Measurements from ENCODE around the gene METAP1. TPM values are rescaled to one million over a fixed set of nuclear protein-coding genes. Genes with fewer than 3 reads are reported as not detected.

METAP1 gene
- total and polyA plus RNA-seq, 11 donors, result 36.9 to 71.4 (median 63.6) TPM

- Histone ChIP-seq H3K4me3 (no peak overlapping the region), H3K27me3 (no peaks in the 10 kb centered on the region), H3K9me3 (peaks cover 0 to 24% (median 2%) of the 10 kb centered on the region in 12 donors), H3K4me1 (peaks cover 0 to 14% (median 0%) of the 10 kb centered on the region in 12 donors), H3K27ac (no peak overlapping the region), H3K36me3 (no peaks in the 10 kb centered on the region)
- 72 to 86% (median 78%) methylated on average over 2 of the region's 2 CpGs for whole genome bisulfite sequencing, 4 donors
- intact Hi-C loops (cut with DNase I), result no loop called here
- DNase-seq (no peak), ATAC-seq (no peak)
- TF ChIP-seq POLR2A (IDR thresholded peaks at IDR 0.05), result no peak
- no peak for TF ChIP-seq CTCF (IDR thresholded peaks at IDR 0.05)
Observed at GRCh38 chr4:99008051-99008450, 12.5 kb downstream of the METAP1 start.

GRCh38 chr4:99011910-99012309, 16.4 kb downstream of the METAP1 start:
- H3K4me1 ChIP-seq, result peaks cover 0 to 21% (median 10%) of the 10 kb centered on the region in 12 donors
- 85 to 98% (median 95%) methylated on average over 4 of the region's 4 CpGs for WGBS, 4 donors
- DNase-seq (no peak), ATAC-seq (no peak)
- no peak overlapping the region for H3K4me3 ChIP-seq
- intact Hi-C loops (cut with DNase I), result no loop called here
- no peaks in the 10 kb centered on the region for H3K36me3 ChIP-seq
- H3K27me3 ChIP-seq, result no peaks in the 10 kb centered on the region
- H3K27ac ChIP-seq, result peak overlapping the region in 2 of 12 donors; percentile 75 to 84
- H3K9me3 ChIP-seq, result peaks cover 0 to 24% (median 2%) of the 10 kb centered on the region in 12 donors
- TF ChIP-seq POLR2A (IDR thresholded peaks at IDR 0.05) (no peak), CTCF (IDR thresholded peaks at IDR 0.05) (no peak)

GRCh38 chr4:99013402-99013843, 17.9 kb downstream of the METAP1 start:
- no peaks in the 10 kb centered on the region for H3K27me3 ChIP-seq
- ATAC-seq, result peak; percentile 93 to 96 (median 94)
- H3K4me1 ChIP-seq, result peaks cover 0 to 26% (median 10%) of the 10 kb centered on the region in 12 donors
- H3K27ac ChIP-seq, result peak overlapping the region; percentile 62 to 96 (median 83)
- TF ChIP-seq POLR2A (IDR thresholded peaks at IDR 0.05) (peak in 1 of 2 donors; percentile 79), CTCF (IDR thresholded peaks at IDR 0.05) (no peak)
- no peaks in the 10 kb centered on the region for H3K36me3 ChIP-seq
- WGBS, 4 donors, result 25 to 43% (median 34%) methylated on average over 4 of the region's 4 CpGs
- H3K9me3 ChIP-seq, result peaks cover 0 to 24% (median 2%) of the 10 kb centered on the region in 12 donors
- intact Hi-C loops (cut with DNase I), result no loop called here
- H3K4me3 ChIP-seq, result peak overlapping the region in 8 of 12 donors; percentile 3 to 39 (median 24)
- peak in 4 of 5 donors; percentile 41 to 55 (median 50) for DNase-seq

GRCh38 chr4:99013884-99014523, 18.5 kb downstream of the METAP1 start:
- Histone ChIP-seq H3K9me3 (peaks cover 0 to 24% (median 2%) of the 10 kb centered on the region in 12 donors), H3K4me3 (peak overlapping the region in 1 of 12 donors; percentile 22), H3K4me1 (peaks cover 0 to 26% (median 10%) of the 10 kb centered on the region in 12 donors), H3K27me3 (no peaks in the 10 kb centered on the region), H3K27ac (peak overlapping the region; percentile 62 to 96 (median 83)), H3K36me3 (no peaks in the 10 kb centered on the region)
- DNase-seq, result no peak
- 51 to 70% (median 65%) methylated on average over 6 of the region's 6 CpGs for WGBS, 4 donors
- intact Hi-C loops (cut with DNase I), result no loop called here
- ATAC-seq, result peak in 2 of 4 donors; percentile 30 to 35
- TF ChIP-seq POLR2A (IDR thresholded peaks at IDR 0.05) (no peak), CTCF (IDR thresholded peaks at IDR 0.05) (no peak)

Data from heart left ventricle (tissue), 16 donors.